Stimulated activated CD4-positive, alpha-beta T cell treated with anti-CD3 and anti-CD28 coated beads, TNF-alpha, amount 100 ng/mL, for 24 hours (primary cell): ENCODE data around the gene CD7.
A peak's percentile ranks its signal among the peaks of the same experiment; 100 is the strongest.
"Not testable (repeated sequence)": the region's sequence is repeated elsewhere in the genome, so short reads cannot be mapped to it uniquely, and the experiment has no call there.

ENCODE experiments used
- DNase-seq, 3 experiments: peaks; one replicate each; pipeline ENCODE4 v3.0.0-alpha.2; 2020; ENCODE audit warnings: low read depth in 3 of 3

The CD7 gene

DNA sequence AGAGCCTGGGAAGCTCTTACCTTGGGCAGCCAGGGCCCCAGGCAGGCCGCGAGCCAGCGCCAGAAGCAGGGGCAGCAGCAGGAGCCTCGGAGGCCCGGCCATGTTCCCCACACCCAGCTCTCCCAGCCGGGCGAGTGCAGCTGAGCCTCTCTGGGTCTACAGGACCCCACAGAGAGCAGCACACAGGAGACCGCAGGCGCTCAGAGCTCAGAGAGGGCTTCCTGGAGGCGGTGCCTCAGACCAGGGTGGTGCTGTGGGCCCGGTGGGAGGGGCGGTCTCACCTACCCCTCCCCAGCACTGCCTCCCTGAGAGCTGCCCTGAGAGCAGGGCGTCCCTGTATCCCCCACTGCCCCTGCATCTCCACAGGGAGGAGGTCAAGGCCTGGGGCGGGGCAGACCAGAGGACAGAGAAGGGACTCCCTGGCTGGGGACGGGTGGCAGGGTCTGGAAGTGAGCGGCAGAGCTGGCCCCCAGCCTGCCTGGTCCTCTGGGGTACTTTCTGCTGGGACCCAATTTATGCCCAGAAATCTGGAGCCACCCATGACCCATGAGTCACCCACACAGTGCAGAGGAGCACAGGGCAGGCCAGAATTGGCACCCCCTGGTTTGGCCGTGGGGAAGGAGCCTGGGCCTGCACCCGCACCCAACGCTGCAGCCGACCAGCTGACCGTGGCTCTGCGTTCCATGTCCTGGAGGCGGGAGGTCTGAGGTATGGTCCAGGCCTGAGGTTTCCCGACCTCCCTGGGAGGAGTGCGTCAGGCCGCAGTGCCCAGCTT is at the start of gene CD7:
Gene CD7 (minus strand): TSS at position 215 of the 775 bp plus-strand sequence. CDS start 113 bp downstream, at position 102.
- DNase-seq = peak in 1 of 3 experiments; percentile 81

DNA sequence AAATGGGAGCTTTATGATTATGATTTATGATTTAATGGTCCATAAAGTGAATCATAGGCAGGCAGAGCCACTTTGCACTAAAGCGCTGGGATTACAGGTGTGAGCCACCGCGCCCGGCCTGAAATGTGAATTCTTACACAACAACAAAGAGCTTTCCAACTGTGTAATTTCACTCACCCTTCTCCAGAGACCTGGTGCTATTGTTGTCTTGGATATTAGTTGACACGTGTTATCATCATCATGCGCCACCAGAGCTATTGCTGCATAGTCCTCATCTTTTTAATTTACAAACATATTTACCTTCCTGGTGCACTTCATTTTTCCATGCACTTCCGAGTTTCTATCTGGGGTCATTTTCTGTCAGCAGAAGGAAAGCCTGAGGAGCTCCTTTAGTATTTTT is 49.3 kb upstream of the CD7 start:
- DNase-seq = no peak

DNA sequence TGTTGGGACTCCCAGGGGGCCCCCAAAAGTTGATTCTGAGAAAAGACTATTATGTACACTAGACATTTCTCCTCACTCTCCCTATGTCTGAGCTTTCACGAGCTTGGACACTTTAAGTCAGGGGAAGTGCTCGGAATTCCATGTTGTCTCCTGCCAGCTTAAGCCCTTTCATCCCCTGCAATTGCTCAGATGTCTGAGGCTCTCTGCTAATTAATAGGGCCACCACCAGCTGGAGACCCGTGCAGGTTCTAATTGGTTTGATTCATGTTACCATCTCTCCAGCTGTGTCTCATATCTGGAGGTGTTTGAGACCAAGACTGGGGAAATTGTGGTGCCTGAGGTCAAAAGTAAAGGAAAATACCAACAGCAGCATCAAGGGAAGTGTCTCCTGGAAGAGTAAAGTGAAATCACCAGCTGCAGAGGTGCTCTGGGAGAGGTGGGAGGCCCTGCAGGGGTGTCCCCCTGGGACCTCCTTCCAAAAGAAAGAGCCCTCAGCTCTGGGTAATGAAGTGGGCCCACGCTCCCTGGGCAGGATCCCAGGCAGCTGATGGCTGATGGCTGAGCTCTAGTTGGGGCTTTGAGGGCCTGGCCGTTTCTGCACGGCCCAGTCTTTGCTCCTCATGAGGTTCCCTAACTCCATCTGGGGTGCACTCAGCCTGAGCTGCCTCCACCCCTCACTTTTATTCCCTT is 48.3 kb upstream of the CD7 start:
- DNase-seq = no peak

DNA sequence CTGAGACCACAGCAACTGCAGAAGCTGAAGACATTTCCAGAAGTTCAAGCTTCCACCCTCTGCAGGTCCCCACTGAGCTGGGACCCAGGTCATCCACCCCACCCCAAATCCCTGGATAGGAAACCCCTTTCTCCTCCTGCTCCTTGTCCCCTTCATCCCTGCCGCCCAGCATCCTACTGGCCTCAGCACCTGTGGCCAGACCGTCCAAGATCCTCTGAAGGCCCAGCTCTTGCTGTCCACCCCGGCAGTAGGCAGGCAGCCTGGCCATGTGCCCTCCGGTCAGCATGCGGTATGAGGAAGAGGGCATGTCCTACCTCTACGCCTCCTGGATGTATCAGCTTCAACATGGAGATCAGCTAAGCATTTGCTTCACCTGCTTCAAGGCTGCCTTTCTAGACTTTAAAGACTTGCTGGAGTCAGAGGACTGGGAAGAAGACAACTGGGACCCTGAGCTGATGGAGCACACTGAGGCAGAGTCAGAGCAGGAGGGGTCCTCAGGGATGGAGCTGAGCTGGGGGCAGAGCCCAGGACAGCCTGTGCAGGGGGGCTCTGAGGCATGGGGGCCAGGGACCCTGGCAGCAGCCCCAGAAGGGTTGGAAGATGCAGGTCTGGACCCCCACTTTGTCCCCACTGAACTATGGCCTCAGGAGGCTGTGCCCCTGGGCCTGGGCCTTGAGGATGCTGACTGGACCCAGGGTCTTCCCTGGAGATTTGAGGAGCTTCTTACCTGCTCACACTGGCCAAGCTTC is 44.7 kb upstream of the CD7 start:
- DNase-seq = no peak

DNA sequence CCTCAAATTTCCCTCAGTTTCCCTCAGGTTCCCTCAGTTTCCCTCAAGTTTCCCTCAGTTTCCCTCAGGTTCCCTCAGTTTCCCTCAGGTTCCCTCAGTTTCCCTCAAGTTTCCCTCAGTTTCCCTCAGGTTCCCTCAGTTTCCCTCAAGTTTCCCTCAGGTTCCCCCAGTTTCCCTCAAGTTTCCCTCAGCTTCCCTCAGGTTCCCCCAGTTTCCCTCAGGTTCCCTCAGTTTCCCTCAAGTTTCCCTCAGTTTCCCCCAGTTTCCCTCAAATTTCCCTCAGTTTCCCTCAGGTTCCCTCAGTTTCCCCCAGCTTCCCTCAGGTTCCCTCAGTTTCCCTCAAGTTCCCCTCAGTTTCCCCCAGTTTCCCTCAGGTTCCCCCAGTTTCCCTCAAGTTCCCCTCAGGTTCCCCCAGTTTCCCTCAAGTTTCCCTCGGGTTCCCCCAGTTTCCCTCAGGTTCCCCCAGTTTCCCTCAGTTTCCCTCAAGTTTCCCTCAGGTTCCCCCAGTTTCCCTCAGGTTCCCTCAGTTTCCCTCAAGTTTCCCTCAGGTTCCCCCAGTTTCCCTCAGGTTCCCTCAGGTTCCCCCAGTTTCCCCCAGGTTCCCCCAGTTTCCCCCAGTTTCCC is 42.2 kb upstream of the CD7 start:
- DNase-seq = not testable (repeated sequence)

DNA sequence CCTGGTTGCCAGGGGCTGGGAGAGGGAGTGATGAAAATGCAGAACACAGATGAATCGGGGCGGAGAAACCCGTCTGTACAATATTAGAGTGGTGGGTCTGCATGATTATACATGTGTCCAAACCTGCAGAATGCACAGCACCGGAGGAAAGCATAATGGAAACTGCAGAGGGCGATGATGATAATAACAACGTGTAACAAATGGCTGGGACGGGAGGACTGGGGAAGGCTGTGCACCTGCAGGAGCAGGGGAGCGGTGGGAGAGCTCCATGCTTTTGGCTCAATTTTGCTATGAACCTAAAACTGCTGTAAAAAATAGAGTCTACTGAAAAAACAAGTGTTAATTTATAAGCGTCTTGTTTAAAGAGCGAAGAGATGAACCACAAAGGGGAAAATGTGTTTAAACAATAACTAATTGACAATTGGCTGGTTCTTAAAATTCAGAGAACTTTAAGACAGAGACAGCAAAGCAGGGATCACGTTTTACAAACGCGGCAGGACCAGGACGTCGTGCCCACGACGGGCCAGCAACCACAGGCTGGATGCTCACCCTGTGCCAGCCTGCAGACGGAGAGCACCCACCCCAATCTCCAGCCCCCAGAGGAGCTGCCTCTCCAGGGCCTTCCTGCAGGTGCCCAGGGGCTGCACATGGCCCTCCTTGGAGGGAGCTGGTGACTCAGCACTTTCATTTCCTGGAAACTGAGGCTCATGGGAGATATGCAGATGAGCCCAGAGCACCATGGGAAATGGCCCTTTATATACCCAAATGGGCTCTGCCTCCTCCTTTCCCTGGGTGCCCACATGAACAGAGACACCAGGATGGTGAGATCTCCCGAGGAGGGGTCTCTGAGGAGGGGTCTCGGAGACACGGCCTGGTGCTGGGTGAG is 41.3 kb upstream of the CD7 start, which contains the start of gene TEX19:
Gene TEX19 (plus strand): TSS at position 783 of the 886 bp plus-strand sequence. CDS start 2,904 bp downstream, outside the sequence.
- DNase-seq = no peak

DNA sequence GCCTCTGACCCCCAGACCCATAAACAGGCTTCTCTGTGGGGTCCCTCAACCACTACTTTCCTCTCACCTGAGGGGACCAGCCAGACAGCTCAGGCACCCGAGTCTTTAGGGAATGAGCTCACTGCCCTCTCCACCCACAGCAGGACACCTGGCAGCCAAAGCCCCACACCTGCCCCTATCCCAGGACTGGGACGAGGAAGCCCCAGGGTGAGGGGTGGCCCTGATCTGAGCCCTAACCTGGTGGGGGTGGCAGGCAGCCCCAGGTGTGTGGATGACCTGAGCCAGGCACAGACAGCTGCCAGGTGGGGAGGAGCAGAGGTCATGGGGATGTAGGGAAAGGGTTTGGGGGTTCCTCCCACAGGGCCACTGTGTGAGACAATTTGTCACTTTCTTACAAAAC is 40.0 kb upstream of the CD7 start:
- no peak for DNase-seq

DNA sequence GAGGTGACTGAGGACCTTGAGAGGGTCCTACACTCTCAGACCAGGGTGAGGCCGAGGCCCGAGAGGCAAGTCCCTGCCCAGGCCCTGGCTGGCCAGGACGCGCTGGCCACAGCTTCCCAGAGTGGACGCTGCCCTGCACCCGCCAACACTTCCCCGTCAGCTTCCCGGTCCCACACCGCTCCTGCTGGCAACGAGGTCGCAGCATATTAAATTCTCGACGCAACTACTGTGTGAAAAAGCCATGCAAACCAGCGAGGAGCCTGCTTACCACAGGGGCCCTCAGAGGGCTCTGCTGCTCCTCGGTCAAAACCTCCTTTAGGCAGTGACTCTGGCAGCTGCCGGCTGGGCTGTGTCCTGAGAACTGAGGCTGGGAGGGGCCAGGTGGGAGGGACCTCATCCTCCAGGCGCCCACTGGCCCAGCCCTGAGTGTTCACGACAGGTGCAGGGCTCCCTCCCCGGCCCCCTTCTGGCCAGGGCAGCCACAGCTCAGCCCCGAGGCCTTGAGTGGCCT is 39.5 kb upstream of the CD7 start:
- no peak for DNase-seq

DNA sequence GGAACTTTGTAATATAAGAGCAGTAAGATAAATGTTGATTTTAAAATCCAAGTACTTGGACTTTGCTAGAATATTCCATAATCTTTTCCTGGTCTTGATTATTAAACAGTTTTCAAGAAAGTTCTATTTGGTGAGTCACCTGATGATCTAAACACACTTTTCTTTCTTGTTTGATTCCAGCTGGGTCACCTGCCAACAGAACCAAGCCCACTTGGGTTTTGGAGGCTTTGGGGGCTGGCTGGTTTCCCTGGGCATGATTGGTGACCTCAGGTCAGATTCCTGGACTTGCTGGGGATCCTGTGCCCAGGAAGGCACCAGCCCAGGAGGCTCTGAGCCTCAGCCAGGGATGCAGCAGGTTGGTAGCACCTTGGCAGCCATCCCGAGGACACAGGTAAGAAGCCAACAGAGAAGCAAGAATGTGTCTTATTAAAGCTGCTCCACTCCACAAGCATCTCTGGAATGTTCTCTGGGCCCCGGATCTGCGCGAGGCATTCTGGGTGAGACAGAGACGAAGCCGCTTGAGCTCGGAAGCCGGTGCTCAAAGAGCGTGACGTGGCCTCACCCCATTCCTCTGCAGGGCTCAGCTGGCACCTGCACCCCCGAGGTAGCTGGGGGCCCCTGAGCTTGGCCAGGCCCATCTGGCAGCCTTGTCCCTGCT is 38.5 kb upstream of the CD7 start:
- no peak for DNase-seq

DNA sequence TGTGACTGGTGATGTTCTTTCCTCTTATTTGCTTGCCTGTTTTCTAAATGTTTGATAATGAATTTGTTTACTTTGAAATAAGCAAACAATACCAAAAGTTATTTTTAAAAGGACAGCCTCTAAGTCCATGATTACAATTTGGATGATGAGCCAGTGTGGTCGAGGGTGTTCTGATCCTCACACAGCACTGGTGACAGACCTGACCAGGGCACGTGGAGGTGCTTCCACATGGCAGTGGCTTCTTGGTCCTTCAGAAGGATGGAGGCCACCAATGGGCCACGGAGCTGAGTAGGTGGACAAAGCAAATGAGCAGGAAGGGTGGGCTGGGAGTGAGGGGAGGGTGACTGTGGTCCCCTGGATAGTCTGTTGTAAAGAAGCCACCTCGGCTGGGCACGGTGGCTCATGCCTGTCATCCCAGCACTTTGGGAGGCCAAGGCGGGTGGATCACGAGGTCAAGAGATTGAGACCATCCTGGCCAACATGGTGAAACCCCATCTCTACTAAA is 37.4 kb upstream of the CD7 start:
- no peak for DNase-seq

DNA sequence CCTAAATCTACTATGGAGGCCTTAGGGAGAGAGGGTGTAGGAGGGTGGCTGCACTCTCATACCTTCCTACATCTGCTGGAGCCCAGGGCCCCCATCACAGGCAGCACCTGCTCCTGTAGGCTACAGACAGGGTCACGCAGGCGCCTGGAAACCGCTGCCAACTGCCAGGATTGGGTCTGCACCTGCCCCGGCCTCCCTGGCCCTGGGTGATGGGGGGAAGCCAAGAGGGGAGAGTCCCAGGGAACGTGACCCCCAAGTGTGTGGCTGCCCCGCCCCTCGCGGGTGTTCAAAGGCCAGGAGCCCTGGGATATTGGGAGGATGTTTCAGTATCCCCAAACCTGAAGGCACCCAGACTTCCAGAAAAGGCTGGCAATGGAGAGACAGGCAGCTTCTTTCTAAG is 36.1 kb upstream of the CD7 start:
- no peak for DNase-seq

DNA sequence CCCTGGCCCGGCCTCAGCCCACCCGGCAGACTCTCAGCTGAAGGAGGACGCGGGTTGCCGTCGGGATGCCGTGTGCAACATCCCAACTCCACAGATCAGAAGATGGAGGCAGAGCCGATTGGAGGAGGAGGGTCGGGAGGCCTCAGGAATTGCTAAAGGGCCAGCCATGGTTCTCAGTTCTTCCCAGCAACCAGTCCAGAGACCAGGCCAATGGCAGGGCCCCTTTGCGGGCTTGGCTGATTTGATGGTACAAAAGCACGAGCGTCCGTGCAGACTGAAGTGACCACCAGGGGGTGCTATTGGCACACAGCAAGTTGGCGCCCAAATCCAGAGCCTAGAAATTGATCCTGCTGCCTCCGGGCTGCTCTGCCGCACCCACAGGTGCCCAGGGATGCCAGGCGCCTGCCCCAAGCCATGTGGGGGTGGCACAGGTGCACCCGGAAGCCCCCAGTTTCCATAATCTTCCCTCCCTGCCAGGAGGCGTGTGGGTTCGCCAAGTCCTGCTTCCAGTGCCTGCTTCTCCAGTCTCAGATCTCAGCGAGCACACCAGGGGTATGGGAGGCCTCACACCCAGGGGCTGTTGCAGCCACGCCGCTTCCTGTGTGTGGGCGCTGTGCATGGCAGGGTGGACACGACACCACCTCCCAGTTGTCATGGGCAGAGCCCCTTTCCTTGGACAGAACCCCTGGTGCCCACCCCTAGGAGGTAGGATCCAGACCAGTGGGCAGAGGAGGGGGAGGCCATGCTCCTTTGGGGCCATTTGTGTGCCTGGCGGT is 34.5 kb upstream of the CD7 start:
- DNase-seq = peak; percentile 68 to 78 (median 69)

DNA sequence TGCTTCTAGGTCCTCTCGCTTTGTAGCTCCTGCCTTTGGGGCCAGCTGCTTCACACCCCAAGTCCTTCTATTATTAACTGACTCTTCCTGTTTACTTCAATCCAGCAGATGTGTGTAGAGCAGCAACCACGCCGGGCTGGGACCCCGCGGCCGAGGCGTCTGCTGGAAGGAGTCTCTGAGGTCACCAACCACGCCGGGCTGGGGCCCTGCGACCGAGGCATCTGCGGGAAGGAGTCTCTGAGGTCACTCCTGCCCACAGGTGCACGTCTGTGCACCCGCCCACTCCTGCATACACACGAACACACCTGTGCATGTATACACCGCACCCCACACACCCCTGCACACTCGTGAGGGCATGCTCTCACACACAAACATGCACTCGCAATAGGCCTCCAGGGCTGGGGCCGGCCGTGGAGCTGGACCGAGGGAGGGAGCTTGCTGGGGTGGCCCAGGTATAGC is 33.9 kb upstream of the CD7 start:
- DNase-seq = no peak

DNA sequence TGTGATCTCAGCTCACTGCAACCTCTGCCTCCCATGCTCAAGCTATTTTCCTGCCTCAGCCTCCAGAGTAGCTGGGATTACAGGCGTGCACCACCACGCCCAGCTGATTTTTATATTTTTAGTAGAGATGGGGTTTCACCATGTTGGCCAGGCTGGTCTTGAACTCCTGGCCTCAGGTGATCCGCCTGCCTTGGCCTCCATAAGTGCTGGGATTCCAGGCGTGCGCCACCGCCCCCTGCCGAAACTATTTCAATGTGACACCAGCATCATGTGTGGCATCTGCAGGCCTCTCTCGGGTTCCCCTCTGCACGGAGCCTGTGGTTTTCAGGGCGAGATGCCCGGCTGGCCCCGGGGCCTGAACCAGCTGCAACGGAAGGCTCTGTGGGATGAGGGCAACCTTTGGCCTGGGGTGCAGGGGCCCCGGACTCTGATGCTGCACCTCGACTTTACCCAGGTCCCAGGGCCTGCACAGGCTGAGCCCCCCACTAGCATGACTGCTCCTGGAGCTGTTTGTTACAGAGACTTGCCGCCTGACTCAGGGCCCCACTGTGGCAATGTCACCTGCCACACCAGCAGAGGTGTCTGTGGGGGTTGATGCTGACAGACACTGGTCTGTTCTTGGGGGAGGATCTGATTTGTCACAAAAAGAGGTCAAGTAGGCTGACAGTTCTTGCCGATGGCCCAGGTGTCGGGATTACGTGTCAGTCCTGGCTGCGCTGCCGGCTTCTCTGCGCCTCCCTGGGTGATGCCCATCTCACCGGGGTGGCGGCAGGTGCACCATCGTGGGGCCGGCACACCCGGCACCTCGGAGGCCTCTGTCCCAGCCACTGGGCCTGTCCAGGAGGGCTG is 33.0 kb upstream of the CD7 start:
- DNase-seq = peak in 1 of 3 experiments; percentile 65

DNA sequence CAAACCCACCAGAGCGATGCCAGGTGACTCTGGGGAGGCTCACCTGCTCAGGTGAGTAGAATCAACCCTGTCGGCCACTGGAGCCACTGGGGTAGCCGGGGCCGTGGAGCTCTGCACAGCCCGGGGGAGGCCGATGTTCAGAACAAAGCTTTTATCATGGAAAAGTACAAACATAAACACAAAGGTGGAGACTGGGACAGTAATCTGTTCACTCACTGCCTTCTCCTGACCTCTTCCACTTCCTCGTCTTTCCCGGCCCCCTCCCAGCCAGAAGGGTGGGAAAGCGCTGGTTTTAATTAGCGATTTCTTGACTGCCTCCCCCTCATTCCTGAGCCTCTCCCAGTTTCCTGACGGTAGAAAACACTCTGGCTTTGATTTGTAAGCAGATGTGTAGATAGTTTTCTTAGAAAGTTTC is 31.9 kb upstream of the CD7 start:
- no peak for DNase-seq

DNA sequence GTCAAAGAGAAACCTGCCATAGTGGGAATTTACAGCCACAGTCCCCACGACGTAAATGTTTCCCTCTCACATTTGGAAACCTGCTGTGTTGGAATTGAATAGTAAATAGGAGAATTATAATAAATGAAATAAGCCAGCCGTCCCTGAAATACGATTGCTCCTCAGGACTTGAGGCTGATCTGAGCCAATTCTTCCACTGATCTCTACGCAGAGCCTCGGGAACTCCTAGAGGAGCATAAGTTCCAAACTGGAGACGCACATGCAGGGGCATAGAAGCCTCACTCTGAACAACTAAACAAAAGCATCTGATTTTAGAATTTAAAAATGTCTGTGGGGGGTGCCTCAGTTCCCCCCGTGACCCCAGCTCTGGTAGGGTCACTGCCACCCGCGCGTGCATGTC is 31.5 kb upstream of the CD7 start:
- no peak for DNase-seq

DNA sequence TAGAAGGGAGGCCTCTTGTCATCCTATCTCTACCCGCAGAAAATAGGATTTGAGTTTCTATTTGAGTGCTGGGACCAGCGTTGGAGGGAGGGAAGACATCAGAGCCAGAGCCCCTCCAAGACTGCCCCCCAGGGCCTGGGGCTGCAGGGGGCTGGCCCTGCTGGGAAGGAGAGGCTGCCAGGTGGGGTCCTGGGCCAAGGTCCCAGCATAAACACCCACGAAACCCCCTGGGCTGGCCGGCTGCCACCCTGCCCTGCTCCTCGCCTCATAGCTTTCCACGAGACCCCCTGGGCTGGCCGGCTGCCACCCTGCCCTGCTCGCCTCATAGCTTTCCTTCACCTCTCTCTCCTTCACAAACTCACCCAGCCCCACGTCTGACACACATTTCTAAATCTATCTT is 31.0 kb upstream of the CD7 start:
- no peak for DNase-seq

DNA sequence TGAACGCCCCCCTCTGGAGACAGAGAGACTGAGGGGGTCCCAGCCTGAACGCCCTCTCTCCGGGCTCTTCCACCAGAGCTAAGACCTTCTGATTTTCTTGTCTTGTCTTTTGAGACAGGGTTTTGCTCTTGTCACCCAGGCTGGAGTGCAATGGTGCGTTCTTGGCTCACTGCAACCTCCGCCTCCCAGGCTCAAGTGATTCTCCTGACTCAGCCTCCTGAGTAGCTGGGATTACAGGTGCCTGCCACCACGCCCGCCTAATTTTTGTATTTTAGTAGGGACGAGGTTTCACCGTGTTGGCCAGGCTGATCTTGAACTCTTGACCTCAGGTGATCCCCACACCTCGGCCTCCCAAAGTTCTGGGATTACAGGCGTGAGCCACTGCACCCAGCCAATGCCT is 30.6 kb upstream of the CD7 start:
- DNase-seq = not testable (repeated sequence)
